ENCODE data around the gene LIMS1. TPM values are rescaled to one million over a fixed set of nuclear protein-coding genes. Genes with fewer than 3 reads are reported as not detected.

The LIMS1 gene
- total and polyA plus RNA-seq, 2 donors from 2014 or later, result 14.4 to 65.1 TPM

- H3K9ac ChIP-seq (ENCODE audit: low read length in 3 of 3), result no peak overlapping the region
- no peak for FAIRE-seq
- intact Hi-C loops (cut with DNase I), result no loop called here
Observed at GRCh38 chr2:108541451-108541850, 7.2 kb downstream of the LIMS1 start.

DNA sequence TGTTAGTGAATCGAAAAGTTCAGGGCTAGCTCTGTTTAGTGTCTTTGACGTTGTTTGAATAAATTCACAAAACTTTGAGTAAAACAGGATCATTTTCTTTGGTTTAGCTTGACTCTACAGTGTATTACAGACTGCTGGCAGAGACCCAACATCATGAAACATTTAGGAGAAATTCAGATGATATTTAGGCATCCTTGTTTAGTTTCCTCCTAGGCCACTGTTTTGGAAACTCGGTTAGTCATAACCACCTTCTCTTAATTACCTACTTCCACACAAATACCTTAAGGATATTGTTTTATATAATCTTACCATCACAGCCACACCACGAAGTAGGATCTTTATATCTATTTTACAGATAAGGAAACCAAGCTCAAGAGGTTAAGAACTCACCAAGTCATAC is 7.8 kb downstream of the LIMS1 start:
- Histone ChIP-seq H3K9ac (ENCODE audit: low read length in 3 of 3) (no peak overlapping the region), H3K27ac (ENCODE audit: low read depth in 2 of 2, low read length in 2 of 2) (no peak overlapping the region), H3K4me3 (ENCODE audit: low read length in 3 of 3) (no peak overlapping the region), H3K27me3 (ENCODE audit: control insufficient read depth, insufficient read depth, low read length) (no peaks in the 10 kb centered on the region), H3K4me1 (ENCODE audit: control insufficient read depth in 2 of 3, insufficient read depth in 2 of 3, low read depth in 1 of 3, low read length in 3 of 3) (peaks cover 0 to 20% (median 12%) of the 10 kb centered on the region in 3 donors), H3K36me3 (ENCODE audit: control insufficient read depth in 2 of 3, insufficient read depth in 3 of 3, low read length in 3 of 3) (no peaks in the 10 kb centered on the region), H3K9me3 (ENCODE audit: control insufficient read depth in 2 of 3, insufficient read depth in 1 of 3, low read length in 3 of 3) (no peaks in the 10 kb centered on the region)
- FAIRE-seq (no peak), DNase-seq (no peak)
- TF ChIP-seq, protein P1, sequence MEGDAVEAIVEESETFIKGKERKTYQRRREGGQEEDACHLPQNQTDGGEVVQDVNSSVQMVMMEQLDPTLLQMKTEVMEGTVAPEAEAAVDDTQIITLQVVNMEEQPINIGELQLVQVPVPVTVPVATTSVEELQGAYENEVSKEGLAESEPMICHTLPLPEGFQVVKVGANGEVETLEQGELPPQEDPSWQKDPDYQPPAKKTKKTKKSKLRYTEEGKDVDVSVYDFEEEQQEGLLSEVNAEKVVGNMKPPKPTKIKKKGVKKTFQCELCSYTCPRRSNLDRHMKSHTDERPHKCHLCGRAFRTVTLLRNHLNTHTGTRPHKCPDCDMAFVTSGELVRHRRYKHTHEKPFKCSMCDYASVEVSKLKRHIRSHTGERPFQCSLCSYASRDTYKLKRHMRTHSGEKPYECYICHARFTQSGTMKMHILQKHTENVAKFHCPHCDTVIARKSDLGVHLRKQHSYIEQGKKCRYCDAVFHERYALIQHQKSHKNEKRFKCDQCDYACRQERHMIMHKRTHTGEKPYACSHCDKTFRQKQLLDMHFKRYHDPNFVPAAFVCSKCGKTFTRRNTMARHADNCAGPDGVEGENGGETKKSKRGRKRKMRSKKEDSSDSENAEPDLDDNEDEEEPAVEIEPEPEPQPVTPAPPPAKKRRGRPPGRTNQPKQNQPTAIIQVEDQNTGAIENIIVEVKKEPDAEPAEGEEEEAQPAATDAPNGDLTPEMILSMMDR (IDR thresholded peaks at IDR 0.05; ENCODE audit: borderline replicate concordance, extremely low read depth, insufficient read depth), result no peak
- intact Hi-C loops (cut with DNase I), result no loop called here

More at GRCh38 chr2:108541451-108541850, 7.2 kb downstream of the LIMS1 start:
- DNase-seq, result peak in 1 of 5 donors; percentile 32
- H3K4me1 ChIP-seq (ENCODE audit: control insufficient read depth in 2 of 3, insufficient read depth in 2 of 3, low read depth in 1 of 3, low read length in 3 of 3), result peaks cover 0 to 26% (median 11%) of the 10 kb centered on the region in 3 donors
- H3K27ac ChIP-seq (ENCODE audit: low read depth in 2 of 2, low read length in 2 of 2), result no peak overlapping the region
- no peaks in the 10 kb centered on the region for H3K9me3 ChIP-seq (ENCODE audit: control insufficient read depth in 2 of 3, insufficient read depth in 1 of 3, low read length in 3 of 3)
- TF ChIP-seq, protein P1 (IDR thresholded peaks at IDR 0.05; ENCODE audit: borderline replicate concordance, extremely low read depth, insufficient read depth), result no peak
- H3K4me3 ChIP-seq (ENCODE audit: low read length in 3 of 3), result no peak overlapping the region
- H3K27me3 ChIP-seq (ENCODE audit: control insufficient read depth, insufficient read depth, low read length), result no peaks in the 10 kb centered on the region
- H3K36me3 ChIP-seq (ENCODE audit: control insufficient read depth in 2 of 3, insufficient read depth in 3 of 3, low read length in 3 of 3), result no peaks in the 10 kb centered on the region

DNA sequence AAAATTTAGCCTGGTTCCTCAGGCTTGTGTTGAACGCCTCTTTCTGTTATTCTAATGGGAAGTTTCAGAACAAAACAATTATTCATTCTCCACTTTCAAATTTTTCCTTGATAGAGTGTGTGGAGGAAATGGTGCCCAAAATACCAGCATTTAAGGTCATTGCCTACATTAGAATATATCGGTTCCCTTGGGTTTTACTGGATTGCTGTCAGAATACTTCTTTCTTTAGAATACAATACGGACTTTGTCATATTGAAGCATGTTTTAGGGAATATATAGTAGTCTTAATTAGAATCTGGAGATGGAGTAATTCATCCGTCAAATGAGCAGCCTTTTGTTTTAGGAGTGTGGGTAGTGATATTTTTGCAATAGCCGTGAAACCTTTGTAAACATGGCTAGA is 13.3 kb downstream of the LIMS1 start:
- Histone ChIP-seq H3K36me3 (ENCODE audit: control insufficient read depth in 2 of 3, insufficient read depth in 3 of 3, low read length in 3 of 3) (no peaks in the 10 kb centered on the region), H3K4me3 (ENCODE audit: low read length in 3 of 3) (no peak overlapping the region), H3K27ac (ENCODE audit: low read depth in 2 of 2, low read length in 2 of 2) (no peak overlapping the region), H3K4me1 (ENCODE audit: control insufficient read depth in 2 of 3, insufficient read depth in 2 of 3, low read depth in 1 of 3, low read length in 3 of 3) (peaks cover 0 to 9% (median 3%) of the 10 kb centered on the region in 3 donors), H3K9ac (ENCODE audit: low read length in 3 of 3) (no peak overlapping the region), H3K9me3 (ENCODE audit: control insufficient read depth in 2 of 3, insufficient read depth in 1 of 3, low read length in 3 of 3) (no peaks in the 10 kb centered on the region), H3K27me3 (ENCODE audit: control insufficient read depth, insufficient read depth, low read length) (no peaks in the 10 kb centered on the region)
- DNase-seq (no peak), FAIRE-seq (no peak)
- TF ChIP-seq, protein P1 (IDR thresholded peaks at IDR 0.05; ENCODE audit: borderline replicate concordance, extremely low read depth, insufficient read depth), result no peak
- intact Hi-C loops (cut with DNase I), result no loop called here

Measured in kidney (tissue), 14 donors.